HG03103 (cell line): ENCODE data around the gene NFIA.

Source experiments
- ATAC-seq: cut with Tn5 transposase; IDR thresholded peaks from one replicate; pipeline ENCODE4 v1.9.1; 2021; ENCODE audit warnings: low read depth; ENCODE audit not compliant: unreplicated experiment

NFIA gene

GRCh38 chr1:61202854-61203598 lies 120.7 kb downstream of the NFIA start:
- no peak for ATAC-seq

DNA sequence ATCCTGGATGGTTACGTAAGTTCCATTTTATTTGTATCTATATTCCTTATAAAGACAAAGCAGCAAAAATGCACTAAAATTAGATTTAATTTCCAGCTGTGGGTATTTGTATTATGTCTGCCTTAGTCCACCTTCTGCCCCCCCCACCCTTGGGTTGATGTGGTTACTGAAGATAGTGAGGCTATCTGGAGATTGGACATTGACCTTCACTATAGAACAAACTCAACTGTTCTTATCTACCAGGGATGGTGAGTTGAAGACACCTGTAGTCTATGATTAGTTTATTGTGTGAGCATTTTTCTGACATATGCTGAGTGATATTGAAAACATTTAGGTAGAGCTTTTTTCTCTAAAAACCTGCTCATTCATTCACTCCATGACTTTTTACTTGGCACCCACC lies 122.2 kb downstream of the NFIA start:
- no peak for ATAC-seq

- ATAC-seq = no peak
Measured at GRCh38 chr1:61207416-61207815, 125.1 kb downstream of the NFIA start.

GRCh38 chr1:61208172-61208571 lies 125.8 kb downstream of the NFIA start:
- ATAC-seq = no peak

DNA sequence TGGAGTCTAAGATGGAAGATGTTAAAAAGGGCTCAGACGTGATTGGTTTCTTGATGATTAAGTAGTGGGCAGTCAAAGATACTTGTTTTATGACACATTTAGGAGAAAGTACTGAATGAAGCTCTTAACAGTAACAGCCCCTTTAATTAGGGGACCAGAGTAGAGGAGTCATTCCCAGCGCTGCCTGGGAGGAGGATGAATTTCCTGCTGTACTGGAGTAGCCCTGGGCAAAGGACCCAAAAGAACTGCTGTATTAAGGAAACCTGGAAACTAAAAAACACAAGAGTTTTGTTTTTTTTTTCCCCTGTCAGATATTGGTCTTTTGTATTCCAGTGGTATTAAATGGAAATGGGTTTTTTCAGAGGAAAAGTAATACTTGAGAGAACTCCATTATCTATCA lies 126.5 kb downstream of the NFIA start:
- ATAC-seq = no peak

- ATAC-seq = no peak
Measured at GRCh38 chr1:61210435-61211154, 128.2 kb downstream of the NFIA start.

DNA sequence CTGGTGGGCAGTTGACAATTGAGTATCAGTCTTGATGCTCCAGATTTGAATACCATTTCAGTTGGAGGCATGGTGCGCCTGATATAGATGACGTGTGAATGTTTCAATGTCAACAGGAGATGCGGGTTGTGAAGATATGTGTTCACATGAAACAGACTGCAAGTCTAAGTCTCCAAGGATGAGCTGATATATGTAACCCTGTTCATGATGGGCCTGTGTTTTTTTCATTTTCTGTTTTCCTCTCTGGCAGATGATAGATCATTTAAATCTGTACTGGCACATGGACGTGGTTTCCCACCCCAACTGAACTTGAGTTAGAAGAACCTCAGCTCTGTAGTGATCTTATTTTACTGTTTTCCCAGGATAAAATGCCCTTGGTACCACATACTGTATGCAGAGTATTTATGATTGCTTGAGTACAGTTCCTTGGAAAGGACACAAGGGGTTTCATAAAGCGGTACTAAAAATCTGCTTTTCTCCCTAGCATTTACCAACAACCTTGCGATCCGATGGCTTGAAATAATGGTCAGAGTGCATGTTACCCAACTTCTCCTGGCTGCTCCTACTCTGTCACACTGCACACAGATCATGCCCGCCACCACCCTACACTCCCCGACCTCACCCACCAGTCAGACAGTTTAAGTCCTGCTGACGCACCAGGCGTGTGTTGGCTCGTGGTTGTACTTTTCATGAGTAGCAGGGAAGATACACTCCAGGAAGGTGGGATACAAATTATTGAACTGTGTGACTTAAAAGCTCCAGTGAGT lies 131.1 kb downstream of the NFIA start:
- no peak for ATAC-seq

- ATAC-seq = no peak
Measured at GRCh38 chr1:61215119-61215518, 132.8 kb downstream of the NFIA start.

DNA sequence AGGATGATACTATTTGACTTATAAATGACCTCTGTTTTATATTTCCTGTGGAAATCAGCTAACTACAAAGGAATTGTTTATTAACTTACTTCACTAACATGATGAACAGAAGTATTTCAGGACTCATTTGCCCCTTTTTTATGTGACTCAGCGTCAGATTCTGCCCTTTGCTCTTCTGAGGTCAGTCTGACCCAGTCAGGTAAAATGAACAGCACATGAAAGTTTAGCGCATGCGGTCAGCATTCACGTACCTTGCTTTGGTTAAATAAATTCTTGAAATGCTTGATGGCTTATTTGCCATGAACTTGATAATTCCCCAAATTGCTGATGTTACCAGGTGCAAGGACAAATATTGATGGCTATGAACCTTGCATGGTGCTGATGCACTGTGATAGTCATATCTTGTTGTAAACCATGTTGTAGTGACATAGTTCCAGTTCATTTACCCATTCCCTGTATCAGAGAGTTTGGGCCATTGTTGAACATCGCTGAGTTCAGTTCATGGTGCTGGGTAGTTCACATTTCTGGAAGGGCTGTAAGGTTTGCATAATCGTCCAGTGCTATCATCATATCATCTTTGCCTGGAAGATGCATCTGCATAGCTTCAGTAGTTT lies 133.4 kb downstream of the NFIA start:
- no peak for ATAC-seq

DNA sequence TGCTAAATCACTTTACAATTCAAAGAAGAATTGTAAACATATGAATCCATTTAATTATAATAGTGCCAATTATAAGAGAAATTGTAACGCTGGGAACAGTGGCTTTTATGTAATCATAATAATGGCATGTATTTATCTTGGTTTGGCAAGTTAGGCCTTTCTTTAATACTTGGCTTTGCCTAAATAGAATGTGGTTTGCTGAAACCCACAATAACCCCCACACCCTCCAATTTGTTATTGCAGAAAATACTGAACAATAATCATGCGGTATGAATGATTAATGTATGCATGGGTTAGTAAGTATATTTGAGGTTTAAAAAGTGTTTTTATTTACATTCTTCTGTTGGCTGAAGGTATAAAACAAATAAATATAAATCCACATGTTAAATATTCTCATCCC lies 138.2 kb downstream of the NFIA start:
- ATAC-seq = no peak

- no peak for ATAC-seq
Measured at GRCh38 chr1:61221642-61222041, 139.3 kb downstream of the NFIA start.

- ATAC-seq = no peak
Measured at GRCh38 chr1:61222240-61222639, 139.9 kb downstream of the NFIA start.

DNA sequence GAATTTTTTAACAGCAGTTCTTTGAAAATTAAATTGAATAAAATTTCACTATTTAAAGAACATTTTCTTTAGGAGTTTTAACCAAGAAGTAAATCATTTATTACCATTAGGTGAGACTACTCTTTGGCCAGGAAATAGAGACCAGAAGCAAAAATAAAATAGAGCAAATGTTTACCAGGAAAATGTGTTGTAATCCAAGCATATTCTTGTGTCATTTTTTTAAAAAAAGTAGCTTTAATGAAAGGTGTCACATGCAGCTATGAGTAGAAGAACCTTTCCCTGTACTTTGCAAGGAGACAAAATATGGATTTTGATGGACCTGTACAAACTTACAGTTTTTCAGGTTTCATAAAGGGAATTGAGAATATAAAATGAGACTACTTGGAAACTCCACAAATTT lies 140.8 kb downstream of the NFIA start:
- no peak for ATAC-seq

DNA sequence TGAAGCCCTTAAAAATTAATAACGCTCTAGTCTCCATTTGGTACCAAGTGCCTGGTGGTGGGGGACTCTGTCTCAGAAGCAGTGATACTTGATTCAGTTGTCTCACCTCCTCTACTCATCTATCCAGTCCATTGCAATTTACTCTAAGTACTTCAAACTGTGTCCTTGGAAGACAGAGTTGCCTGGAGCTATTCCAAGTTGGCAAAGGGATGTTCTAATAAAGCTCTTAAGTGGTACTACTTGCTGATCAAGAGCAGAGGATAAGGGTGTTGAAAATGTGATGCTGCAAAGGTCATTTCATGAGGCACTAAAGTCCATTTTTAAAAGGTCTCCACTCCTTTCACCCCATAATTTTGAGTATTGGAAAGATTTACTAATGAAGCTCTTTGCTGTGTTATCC lies 142.2 kb downstream of the NFIA start:
- ATAC-seq = no peak

GRCh38 chr1:61225478-61225877 lies 143.1 kb downstream of the NFIA start:
- no peak for ATAC-seq

- ATAC-seq = no peak
Measured at GRCh38 chr1:61226791-61227567, 144.6 kb downstream of the NFIA start.

- no peak for ATAC-seq
Measured at GRCh38 chr1:61227857-61228550, 145.6 kb downstream of the NFIA start.

GRCh38 chr1:61230523-61230922 lies 148.2 kb downstream of the NFIA start:
- no peak for ATAC-seq

DNA sequence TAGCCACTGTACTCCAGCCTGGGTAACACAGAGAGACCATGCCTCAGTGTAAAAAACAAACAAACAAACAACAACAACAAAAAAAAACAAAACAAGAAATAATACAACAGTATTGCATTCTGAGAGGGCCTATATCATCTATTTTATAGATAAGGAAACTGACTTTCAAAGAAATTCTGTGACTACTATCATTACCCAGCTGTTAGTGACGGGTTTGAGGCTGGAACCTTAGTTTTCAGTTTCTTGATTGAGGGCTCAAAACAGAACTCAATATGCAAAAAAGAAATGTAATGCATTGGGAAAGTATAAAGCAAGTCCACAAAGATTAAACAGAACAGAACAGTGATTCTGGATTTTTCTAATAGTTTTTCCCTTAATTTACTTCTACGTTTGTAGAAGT lies 149.4 kb downstream of the NFIA start:
- no peak for ATAC-seq
